ENCODE measurements around the gene BMP2K. TPM values are rescaled to one million over a fixed set of nuclear protein-coding genes. Genes with fewer than 3 reads are reported as not detected.

Gene BMP2K
- total and polyA plus RNA-seq, 4 donors: 4.4 to 138 (median 19.3) TPM

DNA sequence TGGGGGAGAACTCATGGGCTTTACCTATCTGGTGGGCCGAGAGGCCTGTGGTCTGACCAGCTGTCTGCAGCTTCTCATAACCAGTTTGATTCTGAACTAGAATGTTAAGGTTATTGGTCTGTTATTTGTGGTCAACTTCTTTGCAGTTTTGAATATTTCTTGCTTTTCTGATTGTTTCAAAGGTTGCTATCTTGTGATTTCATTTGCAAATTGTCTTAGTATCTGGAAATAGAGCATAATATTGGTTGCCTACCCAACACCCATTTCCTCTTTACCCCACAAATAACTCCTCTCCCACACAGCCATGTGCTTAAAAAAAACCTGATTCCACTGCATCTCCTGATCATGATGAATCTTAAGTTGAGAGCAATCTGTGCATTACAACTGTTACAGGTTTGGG, 39.1 kb upstream of the BMP2K start:
- no peaks in the 10 kb centered on the region for H3K27me3 ChIP-seq (ENCODE audit: control insufficient read depth in 4 of 4, insufficient read depth in 4 of 4, low read length in 3 of 4)
- no peak for DNase-seq (ENCODE audit: low spot score)
- H3K36me3 ChIP-seq (ENCODE audit: control insufficient read depth in 4 of 4, insufficient read depth in 3 of 4, low read depth in 1 of 4, low read length in 3 of 4): no peaks in the 10 kb centered on the region
- peaks cover 0 to 4% (median 0%) of the 10 kb centered on the region in 4 donors for H3K4me1 ChIP-seq (ENCODE audit: control insufficient read depth in 4 of 4, insufficient read depth in 4 of 4, low read length in 3 of 4)
- no peak overlapping the region for H3K27ac ChIP-seq (ENCODE audit: low read depth in 1 of 2, low read length in 2 of 2)
- 96% methylated on average over 1 of the region's 1 CpG for WGBS
- H3K9me3 ChIP-seq (ENCODE audit: control insufficient read depth in 4 of 4, low read length in 3 of 4): no peaks in the 10 kb centered on the region
- TF ChIP-seq HNF4A (conservative IDR thresholded peaks at IDR 0.05) (no peak), RAD21 (IDR thresholded peaks at IDR 0.05) (no peak), TAF1 (conservative IDR thresholded peaks at IDR 0.05) (no peak), JUND (IDR thresholded peaks at IDR 0.05) (no peak), GABPA (IDR thresholded peaks at IDR 0.05 in 1 of 2, conservative IDR thresholded peaks at IDR 0.05 in 1 of 2) (no peak), FOXA1 (IDR thresholded peaks at IDR 0.05) (no peak), SP1 (IDR thresholded peaks at IDR 0.05) (no peak), HNF4G (IDR thresholded peaks at IDR 0.05) (no peak), EGR1 (IDR thresholded peaks at IDR 0.05; ENCODE audit: low read depth in 2 of 2) (no peak), NR2F2 (IDR thresholded peaks at IDR 0.05) (no peak), YY1 (IDR thresholded peaks at IDR 0.05) (no peak), RXRA (IDR thresholded peaks at IDR 0.05) (no peak), FOXA2 (IDR thresholded peaks at IDR 0.05) (no peak)
- TF ChIP-seq, protein P1, sequence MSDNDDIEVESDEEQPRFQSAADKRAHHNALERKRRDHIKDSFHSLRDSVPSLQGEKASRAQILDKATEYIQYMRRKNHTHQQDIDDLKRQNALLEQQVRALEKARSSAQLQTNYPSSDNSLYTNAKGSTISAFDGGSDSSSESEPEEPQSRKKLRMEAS (IDR thresholded peaks at IDR 0.05): no peak
- TF ChIP-seq, protein P2, sequence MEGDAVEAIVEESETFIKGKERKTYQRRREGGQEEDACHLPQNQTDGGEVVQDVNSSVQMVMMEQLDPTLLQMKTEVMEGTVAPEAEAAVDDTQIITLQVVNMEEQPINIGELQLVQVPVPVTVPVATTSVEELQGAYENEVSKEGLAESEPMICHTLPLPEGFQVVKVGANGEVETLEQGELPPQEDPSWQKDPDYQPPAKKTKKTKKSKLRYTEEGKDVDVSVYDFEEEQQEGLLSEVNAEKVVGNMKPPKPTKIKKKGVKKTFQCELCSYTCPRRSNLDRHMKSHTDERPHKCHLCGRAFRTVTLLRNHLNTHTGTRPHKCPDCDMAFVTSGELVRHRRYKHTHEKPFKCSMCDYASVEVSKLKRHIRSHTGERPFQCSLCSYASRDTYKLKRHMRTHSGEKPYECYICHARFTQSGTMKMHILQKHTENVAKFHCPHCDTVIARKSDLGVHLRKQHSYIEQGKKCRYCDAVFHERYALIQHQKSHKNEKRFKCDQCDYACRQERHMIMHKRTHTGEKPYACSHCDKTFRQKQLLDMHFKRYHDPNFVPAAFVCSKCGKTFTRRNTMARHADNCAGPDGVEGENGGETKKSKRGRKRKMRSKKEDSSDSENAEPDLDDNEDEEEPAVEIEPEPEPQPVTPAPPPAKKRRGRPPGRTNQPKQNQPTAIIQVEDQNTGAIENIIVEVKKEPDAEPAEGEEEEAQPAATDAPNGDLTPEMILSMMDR (IDR thresholded peaks at IDR 0.05; ENCODE audit: low read depth, low read length, missing input control): no peak
- TF ChIP-seq, protein P3, sequence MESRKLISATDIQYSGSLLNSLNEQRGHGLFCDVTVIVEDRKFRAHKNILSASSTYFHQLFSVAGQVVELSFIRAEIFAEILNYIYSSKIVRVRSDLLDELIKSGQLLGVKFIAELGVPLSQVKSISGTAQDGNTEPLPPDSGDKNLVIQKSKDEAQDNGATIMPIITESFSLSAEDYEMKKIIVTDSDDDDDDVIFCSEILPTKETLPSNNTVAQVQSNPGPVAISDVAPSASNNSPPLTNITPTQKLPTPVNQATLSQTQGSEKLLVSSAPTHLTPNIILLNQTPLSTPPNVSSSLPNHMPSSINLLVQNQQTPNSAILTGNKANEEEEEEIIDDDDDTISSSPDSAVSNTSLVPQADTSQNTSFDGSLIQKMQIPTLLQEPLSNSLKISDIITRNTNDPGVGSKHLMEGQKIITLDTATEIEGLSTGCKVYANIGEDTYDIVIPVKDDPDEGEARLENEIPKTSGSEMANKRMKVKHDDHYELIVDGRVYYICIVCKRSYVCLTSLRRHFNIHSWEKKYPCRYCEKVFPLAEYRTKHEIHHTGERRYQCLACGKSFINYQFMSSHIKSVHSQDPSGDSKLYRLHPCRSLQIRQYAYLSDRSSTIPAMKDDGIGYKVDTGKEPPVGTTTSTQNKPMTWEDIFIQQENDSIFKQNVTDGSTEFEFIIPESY (IDR thresholded peaks at IDR 0.05): no peak
- TF ChIP-seq, protein P4, sequence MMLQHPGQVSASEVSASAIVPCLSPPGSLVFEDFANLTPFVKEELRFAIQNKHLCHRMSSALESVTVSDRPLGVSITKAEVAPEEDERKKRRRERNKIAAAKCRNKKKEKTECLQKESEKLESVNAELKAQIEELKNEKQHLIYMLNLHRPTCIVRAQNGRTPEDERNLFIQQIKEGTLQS (IDR thresholded peaks at IDR 0.05): no peak
- TF ChIP-seq, protein P5, sequence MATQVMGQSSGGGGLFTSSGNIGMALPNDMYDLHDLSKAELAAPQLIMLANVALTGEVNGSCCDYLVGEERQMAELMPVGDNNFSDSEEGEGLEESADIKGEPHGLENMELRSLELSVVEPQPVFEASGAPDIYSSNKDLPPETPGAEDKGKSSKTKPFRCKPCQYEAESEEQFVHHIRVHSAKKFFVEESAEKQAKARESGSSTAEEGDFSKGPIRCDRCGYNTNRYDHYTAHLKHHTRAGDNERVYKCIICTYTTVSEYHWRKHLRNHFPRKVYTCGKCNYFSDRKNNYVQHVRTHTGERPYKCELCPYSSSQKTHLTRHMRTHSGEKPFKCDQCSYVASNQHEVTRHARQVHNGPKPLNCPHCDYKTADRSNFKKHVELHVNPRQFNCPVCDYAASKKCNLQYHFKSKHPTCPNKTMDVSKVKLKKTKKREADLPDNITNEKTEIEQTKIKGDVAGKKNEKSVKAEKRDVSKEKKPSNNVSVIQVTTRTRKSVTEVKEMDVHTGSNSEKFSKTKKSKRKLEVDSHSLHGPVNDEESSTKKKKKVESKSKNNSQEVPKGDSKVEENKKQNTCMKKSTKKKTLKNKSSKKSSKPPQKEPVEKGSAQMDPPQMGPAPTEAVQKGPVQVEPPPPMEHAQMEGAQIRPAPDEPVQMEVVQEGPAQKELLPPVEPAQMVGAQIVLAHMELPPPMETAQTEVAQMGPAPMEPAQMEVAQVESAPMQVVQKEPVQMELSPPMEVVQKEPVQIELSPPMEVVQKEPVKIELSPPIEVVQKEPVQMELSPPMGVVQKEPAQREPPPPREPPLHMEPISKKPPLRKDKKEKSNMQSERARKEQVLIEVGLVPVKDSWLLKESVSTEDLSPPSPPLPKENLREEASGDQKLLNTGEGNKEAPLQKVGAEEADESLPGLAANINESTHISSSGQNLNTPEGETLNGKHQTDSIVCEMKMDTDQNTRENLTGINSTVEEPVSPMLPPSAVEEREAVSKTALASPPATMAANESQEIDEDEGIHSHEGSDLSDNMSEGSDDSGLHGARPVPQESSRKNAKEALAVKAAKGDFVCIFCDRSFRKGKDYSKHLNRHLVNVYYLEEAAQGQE (IDR thresholded peaks at IDR 0.05): no peak
- H3K9ac ChIP-seq (ENCODE audit: low read depth in 1 of 2, low read length in 2 of 2): no peak overlapping the region
- H3K4me3 ChIP-seq (ENCODE audit: low read depth in 1 of 3, low read length in 3 of 3): no peak overlapping the region
